ENCODE data around the gene SELP. TPM values are rescaled to one million over a fixed set of nuclear protein-coding genes. Genes with fewer than 3 reads are reported as not detected.

The SELP gene
- total RNA-seq, 2 experiments from 2014 or later: not detected

GRCh38 chr1:169634145-169634544 is 4.2 kb upstream of the SELP start:
- Histone ChIP-seq H3K4me3 (ENCODE audit: low read depth, low read length, poor library complexity, severe bottlenecking) (no peak overlapping the region), H3K4me2 (ENCODE audit: low read length) (no peak overlapping the region), H2AFZ (ENCODE audit: low read length) (no peak overlapping the region), H3K4me1 (ENCODE audit: insufficient read depth, low read length, poor library complexity, severe bottlenecking) (no peaks in the 10 kb centered on the region), H3K36me3 (ENCODE audit: insufficient read depth, low read length) (no peaks in the 10 kb centered on the region), H4K20me1 (ENCODE audit: insufficient read depth, low read length) (no peaks in the 10 kb centered on the region), H3K9me3 (ENCODE audit: low read length) (peaks cover 16% of the 10 kb centered on the region), H3K9me2 (ENCODE audit: insufficient read depth, low read length) (no peaks in the 10 kb centered on the region), H3K27ac (ENCODE audit: low read depth, low read length, poor library complexity, severe bottlenecking) (no peak overlapping the region), H3K79me2 (ENCODE audit: insufficient read depth, low read depth, low read length) (no peaks in the 10 kb centered on the region)
- no peak for DNase-seq (ENCODE audit: low spot score)
- intact Hi-C loops (cut with micrococcal nuclease; ENCODE audit: unreplicated experiment): no loop called here
- no TSS peak for BruUV-seq (replicated peaks)
- TF ChIP-seq EZH2phosphoT487 (IDR thresholded peaks at IDR 0.05; ENCODE audit: borderline replicate concordance, low read depth, low read length): no peak
- TF ChIP-seq, protein P1, sequence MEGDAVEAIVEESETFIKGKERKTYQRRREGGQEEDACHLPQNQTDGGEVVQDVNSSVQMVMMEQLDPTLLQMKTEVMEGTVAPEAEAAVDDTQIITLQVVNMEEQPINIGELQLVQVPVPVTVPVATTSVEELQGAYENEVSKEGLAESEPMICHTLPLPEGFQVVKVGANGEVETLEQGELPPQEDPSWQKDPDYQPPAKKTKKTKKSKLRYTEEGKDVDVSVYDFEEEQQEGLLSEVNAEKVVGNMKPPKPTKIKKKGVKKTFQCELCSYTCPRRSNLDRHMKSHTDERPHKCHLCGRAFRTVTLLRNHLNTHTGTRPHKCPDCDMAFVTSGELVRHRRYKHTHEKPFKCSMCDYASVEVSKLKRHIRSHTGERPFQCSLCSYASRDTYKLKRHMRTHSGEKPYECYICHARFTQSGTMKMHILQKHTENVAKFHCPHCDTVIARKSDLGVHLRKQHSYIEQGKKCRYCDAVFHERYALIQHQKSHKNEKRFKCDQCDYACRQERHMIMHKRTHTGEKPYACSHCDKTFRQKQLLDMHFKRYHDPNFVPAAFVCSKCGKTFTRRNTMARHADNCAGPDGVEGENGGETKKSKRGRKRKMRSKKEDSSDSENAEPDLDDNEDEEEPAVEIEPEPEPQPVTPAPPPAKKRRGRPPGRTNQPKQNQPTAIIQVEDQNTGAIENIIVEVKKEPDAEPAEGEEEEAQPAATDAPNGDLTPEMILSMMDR (conservative IDR thresholded peaks at IDR 0.05; ENCODE audit: low read length): no peak
- ChIA-PET CTCF (ENCODE audit: unreplicated experiment) (no interaction called here), POLR2A (interaction anchor here (1.6 kb wide), 1 partner anchor 18 kb away, joined by 3 read pairs; no protein-coding TSS in a partner anchor)

DNA sequence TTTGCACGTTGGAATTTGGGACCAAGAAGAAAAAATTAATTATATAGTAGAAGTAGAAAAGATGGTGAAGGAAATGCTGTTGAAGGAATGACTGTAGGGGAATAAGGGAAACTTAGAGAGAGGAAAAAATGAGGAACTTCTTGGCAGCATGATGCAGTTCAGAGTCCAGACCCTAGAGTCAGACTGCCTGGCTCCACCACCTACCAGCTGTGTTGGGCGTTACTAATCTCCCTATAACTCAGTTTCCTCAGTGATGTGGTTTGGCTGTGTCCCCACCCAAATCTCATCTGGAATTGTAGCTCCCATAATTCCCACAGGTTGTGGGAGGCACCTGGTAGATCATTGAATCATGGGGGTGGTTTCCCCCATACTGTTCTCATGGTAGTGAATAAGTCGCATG is 1.3 kb upstream of the SELP start:
- BruUV-seq (replicated peaks): no TSS peak
- POLR2A ChIA-PET: interaction anchor here (0.7 kb wide), 1 partner anchor 18 kb away, joined by 3 read pairs; no protein-coding TSS in a partner anchor

DNA sequence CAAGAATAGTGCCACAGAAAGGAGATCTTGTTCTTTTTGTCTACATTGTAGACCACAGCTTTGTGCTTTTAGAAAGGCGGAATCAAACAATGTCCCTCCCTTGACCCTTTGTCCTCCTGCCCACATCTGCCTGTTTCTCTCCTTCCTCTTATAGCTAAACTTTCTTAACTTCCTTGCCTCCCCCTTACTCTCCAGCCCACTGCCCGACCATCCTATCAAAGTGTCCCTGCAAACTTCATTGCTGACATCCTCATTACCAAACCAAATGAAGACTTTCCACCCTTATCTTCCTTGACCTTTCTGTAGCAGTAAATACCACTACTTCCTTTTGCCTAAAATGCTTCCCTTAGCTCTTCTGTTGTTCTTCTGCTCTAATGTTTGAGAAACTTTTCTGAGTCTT is 5.0 kb downstream of the SELP start:
- no peak overlapping the region for H3K4me2 ChIP-seq (ENCODE audit: low read length)
- POLR2A ChIA-PET: no interaction called here
- H3K79me2 ChIP-seq (ENCODE audit: insufficient read depth, low read depth, low read length): no peaks in the 10 kb centered on the region
- H3K9me2 ChIP-seq (ENCODE audit: insufficient read depth, low read length): no peaks in the 10 kb centered on the region
- no peak for TF ChIP-seq EZH2phosphoT487 (IDR thresholded peaks at IDR 0.05; ENCODE audit: borderline replicate concordance, low read depth, low read length)
- TF ChIP-seq, protein P1 (conservative IDR thresholded peaks at IDR 0.05; ENCODE audit: low read length): no peak
- BruUV-seq (replicated peaks): no TSS peak
- no peaks in the 10 kb centered on the region for H3K4me1 ChIP-seq (ENCODE audit: insufficient read depth, low read length, poor library complexity, severe bottlenecking)
- no peaks in the 10 kb centered on the region for H3K9me3 ChIP-seq (ENCODE audit: low read length)
- no peak overlapping the region for H3K4me3 ChIP-seq (ENCODE audit: low read depth, low read length, poor library complexity, severe bottlenecking)
- no peak overlapping the region for H2AFZ ChIP-seq (ENCODE audit: low read length)
- intact Hi-C loops (cut with micrococcal nuclease; ENCODE audit: unreplicated experiment): no loop called here
- H4K20me1 ChIP-seq (ENCODE audit: insufficient read depth, low read length): no peaks in the 10 kb centered on the region
- CTCF ChIA-PET (ENCODE audit: unreplicated experiment): no interaction called here
- H3K27ac ChIP-seq (ENCODE audit: low read depth, low read length, poor library complexity, severe bottlenecking): no peak overlapping the region
- DNase-seq (ENCODE audit: low spot score): no peak
- H3K36me3 ChIP-seq (ENCODE audit: insufficient read depth, low read length): no peaks in the 10 kb centered on the region

More for the DNA sequence above, 1.3 kb upstream of the SELP start:
- no peaks in the 10 kb centered on the region for H3K9me2 ChIP-seq (ENCODE audit: insufficient read depth, low read length)
- H3K4me3 ChIP-seq (ENCODE audit: low read depth, low read length, poor library complexity, severe bottlenecking): no peak overlapping the region
- intact Hi-C loops (cut with micrococcal nuclease; ENCODE audit: unreplicated experiment): no loop called here
- H3K9me3 ChIP-seq (ENCODE audit: low read length): peaks cover 16% of the 10 kb centered on the region
- no peaks in the 10 kb centered on the region for H3K4me1 ChIP-seq (ENCODE audit: insufficient read depth, low read length, poor library complexity, severe bottlenecking)
- no peaks in the 10 kb centered on the region for H3K36me3 ChIP-seq (ENCODE audit: insufficient read depth, low read length)
- no peak overlapping the region for H3K27ac ChIP-seq (ENCODE audit: low read depth, low read length, poor library complexity, severe bottlenecking)
- H3K4me2 ChIP-seq (ENCODE audit: low read length): no peak overlapping the region
- no peak overlapping the region for H2AFZ ChIP-seq (ENCODE audit: low read length)
- CTCF ChIA-PET (ENCODE audit: unreplicated experiment): no interaction called here
- H4K20me1 ChIP-seq (ENCODE audit: insufficient read depth, low read length): no peaks in the 10 kb centered on the region
- no peak for TF ChIP-seq EZH2phosphoT487 (IDR thresholded peaks at IDR 0.05; ENCODE audit: borderline replicate concordance, low read depth, low read length)
- TF ChIP-seq, protein P1 (conservative IDR thresholded peaks at IDR 0.05; ENCODE audit: low read length): no peak
- DNase-seq (ENCODE audit: low spot score): no peak
- no peaks in the 10 kb centered on the region for H3K79me2 ChIP-seq (ENCODE audit: insufficient read depth, low read depth, low read length)

Measured in OCI-LY7 (cell line).